Astrocyte of the spinal cord (primary cell): ENCODE data around the gene GORASP2.

Experiments
- DNase-seq: peaks from one replicate; pipeline ENCODE4 v3.0.0; 2011; ENCODE audit warnings: low read depth, low spot score
- H3K4me3 ChIP-seq: 2 replicates; pipeline ENCODE4 v1.5.1; 2011; ENCODE audit warnings: low read depth, mild to moderate bottlenecking, low read length, moderate library complexity
- in situ Hi-C: cut with HindIII; loops from 2 replicates; pipeline ENCODE4 v1.10.0; 2017; ENCODE audit warnings: low sequenced_read_pairs
- TF ChIP-seq, protein P1 (sequence below): IDR thresholded peaks from 2 replicates; pipeline ENCODE4 v1.5.1; 2012; ENCODE audit warnings: low read depth, mild to moderate bottlenecking, low read length, inconsistent platforms

Gene GORASP2

DNA sequence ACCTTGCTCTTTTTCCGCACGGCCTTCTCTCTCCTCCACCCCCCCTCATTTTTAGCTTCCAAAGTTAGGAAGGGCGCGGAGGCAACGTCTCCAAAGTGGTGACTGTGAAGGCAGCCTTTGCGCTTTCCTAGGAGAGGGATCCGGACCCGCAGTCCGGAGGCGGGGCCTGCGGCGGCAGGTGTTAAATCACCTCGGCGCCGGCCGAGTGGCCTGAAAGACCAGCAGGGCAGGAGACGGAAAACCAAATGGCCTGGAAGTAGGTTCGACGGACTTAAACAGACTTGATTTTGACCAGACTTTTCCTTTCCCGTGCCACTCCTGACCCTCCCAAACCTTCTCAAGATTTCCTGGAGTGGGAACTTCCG lies 615 bp downstream of the GORASP2 start:
- in situ Hi-C loops: no loop called here
- peak; percentile 30 for DNase-seq
- H3K4me3 ChIP-seq: peak overlapping the region; percentile 56
- TF ChIP-seq, protein P1, sequence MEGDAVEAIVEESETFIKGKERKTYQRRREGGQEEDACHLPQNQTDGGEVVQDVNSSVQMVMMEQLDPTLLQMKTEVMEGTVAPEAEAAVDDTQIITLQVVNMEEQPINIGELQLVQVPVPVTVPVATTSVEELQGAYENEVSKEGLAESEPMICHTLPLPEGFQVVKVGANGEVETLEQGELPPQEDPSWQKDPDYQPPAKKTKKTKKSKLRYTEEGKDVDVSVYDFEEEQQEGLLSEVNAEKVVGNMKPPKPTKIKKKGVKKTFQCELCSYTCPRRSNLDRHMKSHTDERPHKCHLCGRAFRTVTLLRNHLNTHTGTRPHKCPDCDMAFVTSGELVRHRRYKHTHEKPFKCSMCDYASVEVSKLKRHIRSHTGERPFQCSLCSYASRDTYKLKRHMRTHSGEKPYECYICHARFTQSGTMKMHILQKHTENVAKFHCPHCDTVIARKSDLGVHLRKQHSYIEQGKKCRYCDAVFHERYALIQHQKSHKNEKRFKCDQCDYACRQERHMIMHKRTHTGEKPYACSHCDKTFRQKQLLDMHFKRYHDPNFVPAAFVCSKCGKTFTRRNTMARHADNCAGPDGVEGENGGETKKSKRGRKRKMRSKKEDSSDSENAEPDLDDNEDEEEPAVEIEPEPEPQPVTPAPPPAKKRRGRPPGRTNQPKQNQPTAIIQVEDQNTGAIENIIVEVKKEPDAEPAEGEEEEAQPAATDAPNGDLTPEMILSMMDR: no peak

GRCh38 chr2:170930131-170930990 lies 1.3 kb downstream of the GORASP2 start:
- TF ChIP-seq, protein P1: no peak
- DNase-seq: peak; percentile 32
- in situ Hi-C loops: no loop called here
- H3K4me3 ChIP-seq: peak overlapping the region; percentile 56

- in situ Hi-C loops: no loop called here
- no peak for DNase-seq
- H3K4me3 ChIP-seq: peak overlapping the region; percentile 56
- TF ChIP-seq, protein P1: no peak
These were observed 1.9 kb downstream of the GORASP2 start for GRCh38 chr2:170930991-170931266.

DNA sequence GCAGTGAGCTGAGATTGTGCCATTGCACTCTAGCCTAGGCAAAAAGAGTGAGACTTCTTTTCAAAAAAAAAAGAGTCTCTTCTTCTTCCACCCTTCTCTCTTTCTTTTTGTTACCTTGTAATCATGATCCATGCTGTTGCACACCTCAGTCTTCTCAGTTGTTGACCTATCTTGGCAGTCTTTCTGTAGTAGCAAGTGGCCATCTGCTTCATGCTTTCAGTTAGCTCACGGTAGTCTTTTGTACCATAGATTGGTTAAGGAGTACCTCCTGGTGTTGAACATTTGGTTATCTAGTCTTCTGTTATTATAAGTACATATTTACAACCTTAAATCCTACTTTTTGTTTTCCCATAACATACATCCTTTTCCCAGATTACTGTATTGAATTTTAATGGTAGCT lies 3.1 kb downstream of the GORASP2 start:
- in situ Hi-C loops: no loop called here
- no peak overlapping the region for H3K4me3 ChIP-seq
- TF ChIP-seq, protein P1: no peak
- DNase-seq: no peak

DNA sequence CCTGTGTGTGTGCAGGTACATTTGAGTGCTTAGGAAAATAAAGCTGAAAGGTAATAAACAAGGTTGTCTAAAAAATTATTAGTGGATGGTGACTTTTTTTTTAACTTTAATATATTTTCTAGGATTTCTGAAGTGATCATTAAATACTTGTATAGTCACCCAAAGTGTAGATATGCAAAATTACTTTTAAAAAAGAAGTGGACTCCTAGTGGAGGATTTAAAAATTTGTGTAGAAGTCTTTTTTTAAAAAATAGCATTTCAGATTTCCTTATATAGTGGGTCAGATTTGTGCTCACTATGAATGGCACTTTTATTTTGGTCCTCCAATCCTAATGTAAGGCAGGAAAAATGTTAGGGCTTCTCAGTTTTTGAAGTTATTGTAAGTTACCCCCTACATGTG lies 3.9 kb downstream of the GORASP2 start:
- in situ Hi-C loops: no loop called here
- no peak for DNase-seq
- TF ChIP-seq, protein P1: no peak
- no peak overlapping the region for H3K4me3 ChIP-seq

DNA sequence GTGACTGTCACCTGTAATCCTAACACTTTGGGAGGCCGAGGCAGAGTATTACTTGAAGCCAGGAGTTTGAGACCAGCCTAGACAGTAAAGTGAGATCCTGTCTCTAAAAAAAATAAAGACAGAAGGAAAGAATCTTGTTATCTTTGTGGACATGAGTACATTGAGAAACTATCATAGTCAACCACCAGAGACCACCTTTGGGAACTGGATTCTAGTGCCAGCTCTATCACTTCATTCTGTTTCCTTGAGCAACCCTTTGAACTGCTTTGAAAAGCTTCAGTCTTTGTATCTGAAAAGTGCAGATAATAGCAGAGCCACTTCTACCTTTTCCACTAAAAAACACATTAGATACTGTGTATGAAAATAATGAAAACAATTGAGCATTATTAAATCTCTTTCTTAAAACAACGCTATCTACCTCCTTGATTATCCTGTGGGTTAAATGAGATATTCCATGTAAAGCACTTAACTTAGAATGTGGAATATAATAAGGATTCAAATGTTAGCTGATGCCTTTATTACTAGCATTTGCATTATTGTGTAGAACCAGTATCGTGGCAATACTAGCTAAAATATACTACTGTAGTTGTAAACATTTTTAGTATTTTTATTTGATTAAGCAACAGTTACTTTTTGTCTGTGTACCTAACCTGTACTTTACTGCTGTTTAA lies 8.8 kb downstream of the GORASP2 start:
- in situ Hi-C loops: no loop called here
- TF ChIP-seq, protein P1: no peak
- no peak for DNase-seq
- no peak overlapping the region for H3K4me3 ChIP-seq
